ENCODE measurements around the gene FBXO47.

DNA sequence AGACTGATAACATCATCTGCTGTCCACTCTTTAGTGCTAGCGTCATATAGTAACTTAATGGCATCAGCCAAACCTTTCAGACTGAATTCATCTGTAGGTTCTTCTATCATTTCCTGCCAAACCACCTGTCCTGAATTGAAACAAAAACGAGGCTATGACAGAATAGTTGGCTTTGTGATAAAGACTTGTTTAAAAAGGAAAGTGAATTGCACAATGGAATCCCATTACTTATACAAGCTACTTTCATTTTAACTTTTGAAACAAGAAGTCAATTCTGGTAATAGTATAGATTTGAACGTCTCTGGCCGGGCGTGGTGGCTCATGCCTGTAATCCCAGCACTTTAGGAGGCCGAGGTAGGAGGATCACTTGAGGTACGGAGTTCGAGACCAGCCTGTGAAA lies 23.6 kb downstream of the FBXO47 start:
- TF ChIP-seq ZNF600 (tag by site-specific recombination; IDR thresholded peaks at IDR 0.05), result no peak
- TF ChIP-seq, protein P1, sequence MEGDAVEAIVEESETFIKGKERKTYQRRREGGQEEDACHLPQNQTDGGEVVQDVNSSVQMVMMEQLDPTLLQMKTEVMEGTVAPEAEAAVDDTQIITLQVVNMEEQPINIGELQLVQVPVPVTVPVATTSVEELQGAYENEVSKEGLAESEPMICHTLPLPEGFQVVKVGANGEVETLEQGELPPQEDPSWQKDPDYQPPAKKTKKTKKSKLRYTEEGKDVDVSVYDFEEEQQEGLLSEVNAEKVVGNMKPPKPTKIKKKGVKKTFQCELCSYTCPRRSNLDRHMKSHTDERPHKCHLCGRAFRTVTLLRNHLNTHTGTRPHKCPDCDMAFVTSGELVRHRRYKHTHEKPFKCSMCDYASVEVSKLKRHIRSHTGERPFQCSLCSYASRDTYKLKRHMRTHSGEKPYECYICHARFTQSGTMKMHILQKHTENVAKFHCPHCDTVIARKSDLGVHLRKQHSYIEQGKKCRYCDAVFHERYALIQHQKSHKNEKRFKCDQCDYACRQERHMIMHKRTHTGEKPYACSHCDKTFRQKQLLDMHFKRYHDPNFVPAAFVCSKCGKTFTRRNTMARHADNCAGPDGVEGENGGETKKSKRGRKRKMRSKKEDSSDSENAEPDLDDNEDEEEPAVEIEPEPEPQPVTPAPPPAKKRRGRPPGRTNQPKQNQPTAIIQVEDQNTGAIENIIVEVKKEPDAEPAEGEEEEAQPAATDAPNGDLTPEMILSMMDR (tag by site-specific recombination; IDR thresholded peaks at IDR 0.05), result no peak
- TF ChIP-seq ZNF239 (tag by site-specific recombination; IDR thresholded peaks at IDR 0.05), result no peak

Data from HEK293 (cell line).